ENCODE measurements around the gene EIF5B.
"Not testable (repeated sequence)": the region's sequence is repeated elsewhere in the genome, so short reads cannot be mapped to it uniquely, and the experiment has no call there.

Gene EIF5B

GRCh38 chr2:99337113-99338028 lies at the start of gene EIF5B:
Gene EIF5B (plus strand): TSS chr2:99337389. CDS start chr2:99337555, 166 bp downstream.
- peak; percentile 87 for DNase-seq (ENCODE audit: low read depth)

GRCh38 chr2:99297994-99298393 lies 39.2 kb upstream of the EIF5B start:
- DNase-seq (ENCODE audit: low read depth) = no peak

GRCh38 chr2:99299580-99299979 lies 37.6 kb upstream of the EIF5B start:
- no peak for DNase-seq (ENCODE audit: low read depth)

- DNase-seq (ENCODE audit: low read depth) = not testable (repeated sequence)
These were observed 36.1 kb upstream of the EIF5B start, which contains the start of gene LYG1 for GRCh38 chr2:99301097-99301496. Gene LYG1 (minus strand): TSS chr2:99301197. CDS start chr2:99295670, 5,527 bp downstream.

GRCh38 chr2:99317161-99317872 lies 19.9 kb upstream of the EIF5B start:
- DNase-seq (ENCODE audit: low read depth) = no peak

GRCh38 chr2:99317873-99318200 lies 19.4 kb upstream of the EIF5B start:
- not testable (repeated sequence) for DNase-seq (ENCODE audit: low read depth)

- no peak for DNase-seq (ENCODE audit: low read depth)
These were observed 11.8 kb upstream of the EIF5B start for GRCh38 chr2:99325384-99325783.

- DNase-seq (ENCODE audit: low read depth) = peak; percentile 95
These were observed 1.0 kb upstream of the EIF5B start, which contains the start of gene TXNDC9 for GRCh38 chr2:99335911-99336803. Gene TXNDC9 (minus strand): TSS chr2:99336333. CDS start chr2:99333210, 3,123 bp downstream.

GRCh38 chr2:99336804-99337112 lies 431 bp upstream of the EIF5B start:
- DNase-seq (ENCODE audit: low read depth) = no peak

GRCh38 chr2:99338029-99338585 lies 918 bp downstream of the EIF5B start:
- DNase-seq (ENCODE audit: low read depth) = no peak

- DNase-seq (ENCODE audit: low read depth) = no peak
These were observed 3.6 kb downstream of the EIF5B start for GRCh38 chr2:99340669-99341236.

- DNase-seq (ENCODE audit: low read depth) = no peak
These were observed 5.3 kb downstream of the EIF5B start for GRCh38 chr2:99342536-99342935.

GRCh38 chr2:99345446-99345845 lies 8.3 kb downstream of the EIF5B start:
- not testable (repeated sequence) for DNase-seq (ENCODE audit: low read depth)

GRCh38 chr2:99346218-99346617 lies 9.0 kb downstream of the EIF5B start:
- no peak for DNase-seq (ENCODE audit: low read depth)

- no peak for DNase-seq (ENCODE audit: low read depth)
These were observed 11.0 kb downstream of the EIF5B start for GRCh38 chr2:99348173-99348572.

GRCh38 chr2:99350194-99350593 lies 13.0 kb downstream of the EIF5B start:
- no peak for DNase-seq (ENCODE audit: low read depth)

- no peak for DNase-seq (ENCODE audit: low read depth)
These were observed 16.9 kb downstream of the EIF5B start for GRCh38 chr2:99354070-99354469.

- DNase-seq (ENCODE audit: low read depth) = not testable (repeated sequence)
These were observed 17.6 kb downstream of the EIF5B start for GRCh38 chr2:99354825-99355224.

GRCh38 chr2:99356853-99357252 lies 19.7 kb downstream of the EIF5B start:
- no peak for DNase-seq (ENCODE audit: low read depth)

GRCh38 chr2:99365661-99366060 lies 28.5 kb downstream of the EIF5B start:
- no peak for DNase-seq (ENCODE audit: low read depth)

- DNase-seq (ENCODE audit: low read depth) = not testable (repeated sequence)
These were observed 31.7 kb downstream of the EIF5B start for GRCh38 chr2:99368854-99369253.

Measured in activated T-cell treated with anti-CD3 and anti-CD28 coated beads for 1 hour (primary cell).